HG03565 (cell line): Measurements from ENCODE around the gene LBP.
"Not testable (repeated sequence)": the region's sequence is repeated elsewhere in the genome, so short reads cannot be mapped to it uniquely, and the experiment has no call there.

ENCODE experiments used
- ATAC-seq: cut with Tn5 transposase; IDR thresholded peaks from one replicate; pipeline ENCODE4 v1.9.1; 2021; ENCODE audit warnings: mild to moderate bottlenecking, moderate library complexity; ENCODE audit not compliant: unreplicated experiment

The LBP gene

GRCh38 chr20:38346741-38347140 lies 459 bp downstream of the LBP start:
- ATAC-seq, result no peak

DNA sequence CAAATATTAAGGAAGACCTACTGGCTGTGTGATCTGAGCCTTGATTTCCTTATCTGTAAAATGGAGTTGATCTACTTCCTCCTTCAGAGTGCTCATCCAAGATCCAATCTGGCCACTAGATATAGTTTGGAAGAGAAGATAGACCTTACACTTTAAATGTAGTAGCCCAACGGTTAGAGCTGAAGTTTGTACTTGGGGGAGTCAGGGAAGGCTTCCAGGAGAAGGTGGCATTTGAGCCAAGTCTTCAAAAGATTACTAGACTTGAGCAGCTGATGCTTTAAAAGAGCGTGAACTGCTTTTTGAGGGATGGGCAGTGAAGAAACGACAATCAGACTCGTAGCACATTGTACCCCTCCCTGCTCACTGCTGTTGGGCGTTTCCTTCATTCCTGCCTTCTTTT lies 3.6 kb downstream of the LBP start:
- ATAC-seq, result no peak

DNA sequence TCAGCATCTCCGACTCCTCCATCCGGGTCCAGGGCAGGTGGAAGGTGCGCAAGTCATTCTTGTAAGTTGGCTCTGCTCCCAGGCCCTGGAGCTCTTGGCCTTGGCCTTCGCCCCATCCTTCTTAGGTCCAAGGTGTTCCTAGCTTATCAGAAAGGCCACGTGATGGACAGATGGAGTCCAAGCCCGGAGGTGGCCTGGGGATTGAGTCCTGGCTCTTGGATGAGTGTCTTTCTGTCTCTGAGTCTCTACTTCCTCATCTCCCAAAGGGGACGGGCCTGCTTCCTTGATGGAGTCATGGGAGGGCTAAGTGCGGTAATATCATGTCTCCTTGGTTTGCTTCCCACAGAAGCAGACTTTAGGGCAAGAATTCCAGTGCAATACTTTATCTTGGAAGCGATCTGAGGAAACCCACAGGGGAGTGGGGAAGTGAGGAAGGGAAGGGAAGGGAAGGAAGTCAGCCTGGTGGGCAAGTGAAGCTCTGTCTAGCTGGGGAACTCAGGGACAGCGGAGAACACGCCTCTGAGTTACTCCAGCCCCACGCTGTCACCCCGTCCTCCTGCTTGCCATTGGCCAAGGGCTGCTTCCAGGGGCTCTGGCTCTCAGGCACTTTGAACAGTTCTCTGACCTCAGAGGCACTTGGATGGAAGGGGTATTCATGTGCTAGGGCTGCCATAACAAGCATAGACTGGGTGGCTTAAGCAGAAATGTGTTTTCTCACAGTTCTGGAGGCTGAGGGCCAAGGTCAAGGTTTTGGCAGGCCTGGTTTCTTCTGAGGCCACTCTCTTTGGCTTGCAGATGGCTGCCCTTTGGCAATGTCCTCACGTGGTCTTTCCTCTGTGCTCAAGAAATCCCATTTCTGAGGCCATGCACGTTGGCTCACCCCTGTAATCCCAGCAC lies 4.8 kb downstream of the LBP start:
- ATAC-seq, result no peak

DNA sequence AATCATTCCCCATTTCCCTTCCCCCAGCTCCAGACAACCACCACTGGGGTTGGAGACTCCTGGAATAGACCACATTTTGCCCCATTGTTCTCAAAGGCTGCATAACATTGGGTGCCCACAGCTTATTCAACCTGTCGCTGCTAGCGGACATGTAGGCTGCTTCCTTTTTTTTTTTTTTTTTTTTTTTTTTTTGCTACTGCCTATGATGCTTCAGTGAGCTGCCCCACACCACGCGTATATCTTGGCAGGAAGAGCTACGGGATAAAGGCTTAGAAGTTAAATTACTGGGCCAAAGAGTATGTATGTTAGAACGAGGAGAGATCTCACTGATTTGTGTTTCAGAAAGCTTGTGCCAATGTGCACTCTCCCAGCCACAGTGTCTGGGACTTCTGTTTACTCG lies 7.0 kb downstream of the LBP start:
- ATAC-seq, result no peak

DNA sequence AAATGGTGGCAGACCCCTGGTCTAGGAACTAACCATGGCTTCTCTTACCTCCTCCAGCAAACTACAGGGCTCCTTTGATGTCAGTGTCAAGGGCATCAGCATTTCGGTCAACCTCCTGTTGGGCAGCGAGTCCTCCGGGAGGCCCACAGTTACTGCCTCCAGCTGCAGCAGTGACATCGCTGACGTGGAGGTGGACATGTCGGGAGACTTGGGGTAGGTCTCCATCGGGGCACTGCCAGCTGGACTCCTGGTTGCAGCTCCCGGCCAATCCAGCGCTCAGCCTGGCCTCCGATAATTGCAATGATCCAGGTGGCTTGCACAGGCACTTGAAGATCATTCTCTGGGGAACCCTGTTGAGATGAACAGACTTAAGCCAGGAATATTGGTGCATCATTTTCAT lies 7.9 kb downstream of the LBP start:
- ATAC-seq, result no peak

- ATAC-seq, result no peak
These were observed 9.1 kb downstream of the LBP start for GRCh38 chr20:38355161-38356012.

DNA sequence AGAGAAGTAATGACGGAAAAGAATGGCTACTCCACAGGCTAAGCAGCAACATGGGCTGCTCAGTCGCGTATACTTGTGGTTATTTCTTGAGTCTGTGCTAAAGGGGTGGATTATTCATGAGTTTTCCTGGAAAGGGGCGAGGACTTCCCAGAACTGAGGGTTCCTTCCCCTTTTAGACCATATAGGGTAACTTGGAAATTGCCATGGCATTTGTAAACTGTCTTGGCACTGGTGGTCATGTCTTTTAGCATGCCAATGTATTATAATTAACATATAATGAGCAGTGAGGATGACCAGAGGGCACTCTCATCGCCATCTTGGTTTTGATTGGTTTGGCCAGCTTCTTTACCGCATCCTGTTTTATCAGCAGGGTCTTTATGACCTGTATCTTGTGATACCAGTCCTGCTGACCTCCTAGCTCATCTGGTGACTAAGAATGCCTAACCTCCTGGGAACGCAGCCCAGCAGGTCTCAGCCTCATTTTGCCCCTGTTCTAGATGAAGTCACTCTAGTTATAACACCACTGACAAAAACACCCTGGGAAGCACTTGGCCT lies 11.4 kb downstream of the LBP start:
- ATAC-seq, result no peak

- ATAC-seq, result no peak
These were observed 12.3 kb downstream of the LBP start for GRCh38 chr20:38358556-38358955.

DNA sequence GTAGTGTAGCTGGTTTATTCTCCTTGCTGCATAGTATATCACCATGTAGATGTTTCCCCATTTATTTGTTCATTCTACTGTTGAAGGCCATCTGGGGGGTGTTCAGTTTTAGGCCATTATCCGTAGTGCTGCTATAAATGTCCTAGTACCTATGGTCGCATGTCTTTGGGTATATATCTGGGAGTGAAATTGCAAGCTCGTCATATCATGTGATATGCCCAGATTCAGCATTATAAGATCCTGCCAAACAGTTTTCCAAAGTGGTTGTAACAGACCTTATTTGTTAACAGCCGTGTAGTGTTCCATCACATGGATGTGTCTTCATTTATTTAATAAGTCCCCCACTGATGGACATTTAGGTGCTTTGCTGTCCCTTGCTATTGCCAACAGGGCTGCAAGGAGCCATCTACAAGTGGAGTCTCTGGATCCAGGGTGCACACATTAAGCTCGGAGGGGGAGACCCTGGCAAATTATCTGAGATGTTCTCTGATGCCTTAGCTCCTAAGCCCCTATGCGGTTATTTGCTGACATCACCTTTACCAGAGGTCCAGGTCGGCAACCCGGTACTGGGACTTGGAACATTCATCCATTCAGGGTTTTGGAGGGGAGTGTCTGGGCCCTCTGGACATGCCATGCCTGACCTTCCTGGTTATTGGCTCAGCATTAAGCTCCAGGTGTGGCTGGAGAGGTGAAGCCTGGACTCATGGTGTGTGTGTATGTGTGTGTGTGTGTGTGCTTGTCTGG lies 16.9 kb downstream of the LBP start:
- ATAC-seq, result no peak

- no peak for ATAC-seq
These were observed 23.1 kb downstream of the LBP start for GRCh38 chr20:38369389-38369788.

- ATAC-seq, result no peak
These were observed 26.5 kb downstream of the LBP start for GRCh38 chr20:38372806-38373205.

DNA sequence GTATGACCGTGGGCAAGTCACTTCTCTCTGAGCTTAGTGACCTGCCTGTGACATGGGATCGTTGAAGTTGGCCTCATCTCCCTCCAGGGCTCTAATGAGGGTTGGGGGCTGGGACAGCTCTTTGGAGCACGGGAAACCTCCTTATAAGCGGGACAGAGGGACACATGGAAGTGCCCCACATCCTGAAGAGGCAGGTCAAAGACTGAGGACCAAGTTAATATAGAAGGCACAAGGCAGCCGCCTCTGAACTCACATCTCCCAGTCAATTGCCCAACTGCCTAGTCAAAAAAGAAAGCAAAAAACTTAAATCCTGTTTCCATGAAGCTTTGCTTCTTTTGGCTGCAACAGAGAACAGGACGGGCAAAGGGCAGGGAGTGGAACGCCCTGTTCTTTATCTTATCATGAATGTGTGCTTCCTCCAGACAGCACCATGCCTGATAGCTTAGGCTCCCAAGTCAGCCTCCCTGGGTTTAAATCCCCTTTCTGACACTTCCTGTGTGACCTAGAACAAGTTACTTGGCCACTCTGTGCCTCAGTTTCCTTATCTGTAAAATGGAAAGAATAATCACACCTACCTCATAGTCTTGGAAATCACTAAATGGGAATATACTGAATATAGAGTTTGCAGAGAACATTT lies 27.1 kb downstream of the LBP start:
- no peak for ATAC-seq

GRCh38 chr20:38373898-38374297 lies 27.6 kb downstream of the LBP start:
- no peak for ATAC-seq

- ATAC-seq, result no peak
These were observed 30.9 kb downstream of the LBP start for GRCh38 chr20:38377039-38377685.

DNA sequence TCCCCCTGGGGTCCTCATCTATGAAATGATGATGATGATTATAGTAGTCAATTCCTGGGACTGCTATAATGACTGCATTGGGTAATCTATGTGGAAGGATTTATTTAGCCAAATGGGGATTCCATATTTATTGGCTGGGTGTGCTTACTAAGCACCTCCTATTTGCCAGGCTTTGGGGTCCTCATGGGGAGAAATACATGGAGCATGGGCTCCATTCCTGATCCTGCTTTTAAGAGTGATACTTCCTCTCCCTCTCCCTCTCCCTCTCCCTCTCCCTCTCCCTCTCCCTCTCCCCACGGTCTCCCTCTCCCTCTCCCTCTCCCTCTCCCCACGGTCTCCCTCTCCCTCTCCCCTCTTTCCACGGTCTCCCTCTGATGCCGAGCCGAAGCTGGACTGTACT lies 31.6 kb downstream of the LBP start:
- not testable (repeated sequence) for ATAC-seq

DNA sequence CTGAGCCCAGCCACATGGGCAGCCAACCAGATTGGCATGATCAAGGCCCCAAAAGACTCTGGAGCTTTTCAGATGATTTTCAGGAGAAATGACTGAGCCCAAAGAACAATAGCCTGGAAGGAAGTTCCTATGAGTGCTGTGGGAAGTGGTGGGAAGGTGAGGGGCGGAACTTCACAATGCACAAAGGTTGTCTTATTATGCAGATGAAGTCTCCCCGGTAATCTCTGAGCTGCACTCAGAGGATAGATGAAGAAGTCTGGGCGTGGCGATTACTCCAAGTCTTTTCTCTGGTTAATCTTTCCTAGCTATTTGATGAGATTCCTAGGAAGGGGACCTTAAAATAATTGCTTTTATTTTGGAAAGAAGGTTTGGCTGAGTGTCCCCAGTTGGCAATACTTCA lies 36.9 kb downstream of the LBP start:
- no peak for ATAC-seq

DNA sequence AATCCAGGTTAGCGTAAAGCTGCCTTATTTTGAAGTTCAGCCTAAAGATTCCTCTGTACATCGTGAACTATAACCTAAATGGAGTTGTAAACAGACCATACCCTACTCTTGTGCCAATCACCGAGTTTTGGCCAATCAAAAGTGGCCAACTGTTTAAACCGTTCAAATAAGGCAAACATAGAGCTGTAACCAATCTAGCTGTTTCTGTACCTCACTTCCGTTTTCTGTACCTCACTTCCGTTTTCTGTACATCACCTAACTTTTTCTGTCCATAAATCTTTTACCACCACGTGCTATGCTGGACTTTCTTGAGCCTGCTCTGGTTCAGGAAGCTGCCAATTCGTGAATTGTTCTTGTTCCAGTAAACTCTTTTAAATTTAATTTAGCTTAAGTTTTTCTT lies 39.7 kb downstream of the LBP start:
- ATAC-seq, result no peak

GRCh38 chr20:38386851-38387250 lies 40.6 kb downstream of the LBP start:
- no peak for ATAC-seq

GRCh38 chr20:38387953-38388352 lies 41.7 kb downstream of the LBP start:
- no peak for ATAC-seq

GRCh38 chr20:38392356-38392755 lies 46.1 kb downstream of the LBP start:
- no peak for ATAC-seq
